Measurements from ENCODE around the gene MYCN. TPM values are rescaled to one million over a fixed set of nuclear protein-coding genes. Genes with fewer than 3 reads are reported as not detected.

MYCN gene
- total RNA-seq, 2 donors from 2014 or later, result 0.14 to 3.5 TPM

- H3K27ac ChIP-seq, result no peak overlapping the region
- H3K4me1 ChIP-seq (replicated peaks), result no peaks in the 10 kb centered on the region
- H3K36me3 ChIP-seq, result no peaks in the 10 kb centered on the region
- DNase-seq (ENCODE audit: low spot score), result no peak
- intact Hi-C loops (cut with DNase I), result no loop called here
- WGBS, result 95% methylated on average over 5 of the region's 5 CpGs
- H3K4me3 ChIP-seq, result no peak overlapping the region
- no peaks in the 10 kb centered on the region for H3K9me3 ChIP-seq
- TF ChIP-seq CTCF (IDR thresholded peaks at IDR 0.05), result no peak
- no peak for TF ChIP-seq POLR2AphosphoS5 (IDR thresholded peaks at IDR 0.05)
- TF ChIP-seq POLR2A (IDR thresholded peaks at IDR 0.05), result no peak
- no peaks in the 10 kb centered on the region for H3K27me3 ChIP-seq (replicated peaks; ENCODE audit: insufficient read depth)
These were observed 8.4 kb upstream of the MYCN start for GRCh38 chr2:15931950-15932349.

GRCh38 chr2:15932394-15933183 lies 7.8 kb upstream of the MYCN start:
- 95% methylated on average over 21 of the region's 21 CpGs for WGBS
- TF ChIP-seq POLR2AphosphoS5 (IDR thresholded peaks at IDR 0.05) (no peak), CTCF (IDR thresholded peaks at IDR 0.05) (no peak), POLR2A (IDR thresholded peaks at IDR 0.05) (no peak)

GRCh38 chr2:15933184-15933845 lies 7.0 kb upstream of the MYCN start:
- H3K27me3 ChIP-seq (replicated peaks; ENCODE audit: insufficient read depth), result no peaks in the 10 kb centered on the region
- H3K36me3 ChIP-seq, result no peaks in the 10 kb centered on the region
- intact Hi-C loops (cut with DNase I), result no loop called here
- H3K27ac ChIP-seq, result no peak overlapping the region
- WGBS, result 90% methylated on average over 11 of the region's 11 CpGs
- DNase-seq (ENCODE audit: low spot score), result no peak
- TF ChIP-seq POLR2A (IDR thresholded peaks at IDR 0.05) (no peak), POLR2AphosphoS5 (IDR thresholded peaks at IDR 0.05) (no peak), CTCF (IDR thresholded peaks at IDR 0.05) (no peak)
- no peak overlapping the region for H3K4me3 ChIP-seq
- H3K9me3 ChIP-seq, result no peaks in the 10 kb centered on the region
- H3K4me1 ChIP-seq (replicated peaks), result no peaks in the 10 kb centered on the region

More at GRCh38 chr2:15932394-15933183, 7.8 kb upstream of the MYCN start:
- Histone ChIP-seq H3K27me3 (replicated peaks; ENCODE audit: insufficient read depth) (no peaks in the 10 kb centered on the region), H3K4me3 (no peak overlapping the region), H3K9me3 (no peaks in the 10 kb centered on the region), H3K27ac (no peak overlapping the region), H3K36me3 (no peaks in the 10 kb centered on the region), H3K4me1 (replicated peaks) (no peaks in the 10 kb centered on the region)
- intact Hi-C loops (cut with DNase I), result no loop called here
- DNase-seq (ENCODE audit: low spot score), result no peak

GRCh38 chr2:15934291-15934945 lies 5.9 kb upstream of the MYCN start:
- H3K27ac ChIP-seq, result no peak overlapping the region
- no peaks in the 10 kb centered on the region for H3K27me3 ChIP-seq (replicated peaks; ENCODE audit: insufficient read depth)
- 85% methylated on average over 4 of the region's 4 CpGs for WGBS
- no peaks in the 10 kb centered on the region for H3K4me1 ChIP-seq (replicated peaks)
- no peak for TF ChIP-seq POLR2A (IDR thresholded peaks at IDR 0.05)
- H3K9me3 ChIP-seq, result no peaks in the 10 kb centered on the region
- DNase-seq (ENCODE audit: low spot score), result no peak
- H3K36me3 ChIP-seq, result no peaks in the 10 kb centered on the region
- H3K4me3 ChIP-seq, result no peak overlapping the region
- intact Hi-C loops (cut with DNase I), result no loop called here

- Histone ChIP-seq H3K4me1 (replicated peaks) (peaks cover 3% of the 10 kb centered on the region), H3K27me3 (replicated peaks; ENCODE audit: insufficient read depth) (no peaks in the 10 kb centered on the region), H3K9me3 (no peaks in the 10 kb centered on the region), H3K4me3 (no peak overlapping the region), H3K36me3 (no peaks in the 10 kb centered on the region), H3K27ac (no peak overlapping the region)
- WGBS, result 96% methylated on average over 6 of the region's 6 CpGs
- intact Hi-C loops (cut with DNase I), result loop anchor here (5.0 kb wide), 1 partner anchor 347 kb away; no protein-coding TSS in a partner anchor
- TF ChIP-seq POLR2A (IDR thresholded peaks at IDR 0.05) (no peak), POLR2AphosphoS5 (IDR thresholded peaks at IDR 0.05) (no peak), CTCF (IDR thresholded peaks at IDR 0.05) (no peak)
- no peak for DNase-seq (ENCODE audit: low spot score)
These were observed 5.2 kb upstream of the MYCN start for GRCh38 chr2:15935189-15935588.

Data from prostate gland (tissue), 2 donors.